ENCODE measurements around the gene STX4. TPM values are rescaled to one million over a fixed set of nuclear protein-coding genes. Genes with fewer than 3 reads are reported as not detected.

The STX4 gene
- total and polyA plus RNA-seq, 9 of the 15 experiments (the other 6 are each of a cell fraction or from before 2014, with no cell fraction given): 3.2 to 48.0 (median 21.5) TPM

GRCh38 chr16:31033709-31034492, 543 bp downstream of the STX4 start (continued):
- TF ChIP-seq CLOCK (CRISPR knock-in tag; IDR thresholded peaks at IDR 0.05; ENCODE audit: borderline replicate concordance) (no peak), MIER1 (IDR thresholded peaks at IDR 0.05; ENCODE audit: low read depth) (no peak), TBP (optimal IDR thresholded peaks at IDR 0.05; ENCODE audit: low read depth, low read length) (peak; percentile 80), CBFB (CRISPR knock-in tag; IDR thresholded peaks at IDR 0.05) (peak; percentile 17; the same call in 1 of the 2 replicates), ZNF778 (CRISPR knock-in tag; IDR thresholded peaks at IDR 0.05) (no peak), ZFP91 (CRISPR knock-in tag; IDR thresholded peaks at IDR 0.05) (no peak), HCFC1 (IDR thresholded peaks at IDR 0.05; ENCODE audit: low read depth, low read length) (peak; percentile 97), PATZ1 (CRISPR knock-in tag; IDR thresholded peaks at IDR 0.05; ENCODE audit: borderline replicate concordance) (no peak), CREB3L1 (IDR thresholded peaks at IDR 0.05; ENCODE audit: borderline replicate concordance, low read depth) (peak; percentile 54; the same call in 1 of the 2 replicates), NR2C1 (IDR thresholded peaks at IDR 0.05) (no peak), NR2C1 (tag; IDR thresholded peaks at IDR 0.05) (peak; percentile 51; the same call in 1 of the 2 replicates), BRD4 (IDR thresholded peaks at IDR 0.05) (no peak), JUND (IDR thresholded peaks at IDR 0.05; ENCODE audit: borderline replicate concordance, low read depth, low read length) (peak; percentile 39; the same call in 1 of the 2 replicates), JUND (tag; IDR thresholded peaks at IDR 0.05; ENCODE audit: borderline replicate concordance, low read depth, low read length) (no peak; the same call in 2 of the 3 replicates), ZNF277 (CRISPR knock-in tag; IDR thresholded peaks at IDR 0.05; ENCODE audit: borderline replicate concordance) (no peak), HDAC1 (IDR thresholded peaks at IDR 0.05) (peak in 1 of 2 experiments; percentile 73; a peak in 2 of 4 replicates)

Data from K562 (cell line).